ENCODE measurements around the gene SULF2.

- TF ChIP-seq CTCF (IDR thresholded peaks at IDR 0.05; ENCODE audit: insufficient read depth, low read length) (no peak), POLR2AphosphoS5 (IDR thresholded peaks at IDR 0.05; ENCODE audit: low read depth) (no peak), SPI1 (IDR thresholded peaks at IDR 0.05; ENCODE audit: borderline replicate concordance, low read depth) (no peak)
- TF ChIP-seq, protein P1, sequence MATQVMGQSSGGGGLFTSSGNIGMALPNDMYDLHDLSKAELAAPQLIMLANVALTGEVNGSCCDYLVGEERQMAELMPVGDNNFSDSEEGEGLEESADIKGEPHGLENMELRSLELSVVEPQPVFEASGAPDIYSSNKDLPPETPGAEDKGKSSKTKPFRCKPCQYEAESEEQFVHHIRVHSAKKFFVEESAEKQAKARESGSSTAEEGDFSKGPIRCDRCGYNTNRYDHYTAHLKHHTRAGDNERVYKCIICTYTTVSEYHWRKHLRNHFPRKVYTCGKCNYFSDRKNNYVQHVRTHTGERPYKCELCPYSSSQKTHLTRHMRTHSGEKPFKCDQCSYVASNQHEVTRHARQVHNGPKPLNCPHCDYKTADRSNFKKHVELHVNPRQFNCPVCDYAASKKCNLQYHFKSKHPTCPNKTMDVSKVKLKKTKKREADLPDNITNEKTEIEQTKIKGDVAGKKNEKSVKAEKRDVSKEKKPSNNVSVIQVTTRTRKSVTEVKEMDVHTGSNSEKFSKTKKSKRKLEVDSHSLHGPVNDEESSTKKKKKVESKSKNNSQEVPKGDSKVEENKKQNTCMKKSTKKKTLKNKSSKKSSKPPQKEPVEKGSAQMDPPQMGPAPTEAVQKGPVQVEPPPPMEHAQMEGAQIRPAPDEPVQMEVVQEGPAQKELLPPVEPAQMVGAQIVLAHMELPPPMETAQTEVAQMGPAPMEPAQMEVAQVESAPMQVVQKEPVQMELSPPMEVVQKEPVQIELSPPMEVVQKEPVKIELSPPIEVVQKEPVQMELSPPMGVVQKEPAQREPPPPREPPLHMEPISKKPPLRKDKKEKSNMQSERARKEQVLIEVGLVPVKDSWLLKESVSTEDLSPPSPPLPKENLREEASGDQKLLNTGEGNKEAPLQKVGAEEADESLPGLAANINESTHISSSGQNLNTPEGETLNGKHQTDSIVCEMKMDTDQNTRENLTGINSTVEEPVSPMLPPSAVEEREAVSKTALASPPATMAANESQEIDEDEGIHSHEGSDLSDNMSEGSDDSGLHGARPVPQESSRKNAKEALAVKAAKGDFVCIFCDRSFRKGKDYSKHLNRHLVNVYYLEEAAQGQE (IDR thresholded peaks at IDR 0.05; ENCODE audit: insufficient replicate concordance, low read depth): no peak
These were observed 1.3 kb downstream of the SULF2 start for GRCh38 chr20:47783828-47784598.
